ENCODE results near the gene HSBP1L1. TPM values are rescaled to one million over a fixed set of nuclear protein-coding genes. Genes with fewer than 3 reads are reported as not detected.

HSBP1L1 gene
- total and polyA plus RNA-seq, 2 of the 13 experiments (the other 11 are each of a cell fraction or from before 2014, with no cell fraction given) = 22.6 to 45.1 TPM

- TF ChIP-seq, protein P1, sequence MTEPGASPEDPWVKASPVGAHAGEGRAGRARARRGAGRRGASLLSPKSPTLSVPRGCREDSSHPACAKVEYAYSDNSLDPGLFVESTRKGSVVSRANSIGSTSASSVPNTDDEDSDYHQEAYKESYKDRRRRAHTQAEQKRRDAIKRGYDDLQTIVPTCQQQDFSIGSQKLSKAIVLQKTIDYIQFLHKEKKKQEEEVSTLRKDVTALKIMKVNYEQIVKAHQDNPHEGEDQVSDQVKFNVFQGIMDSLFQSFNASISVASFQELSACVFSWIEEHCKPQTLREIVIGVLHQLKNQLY (CRISPR knock-in tag; IDR thresholded peaks at IDR 0.05) = peak; percentile 44; the same call in 1 of the 2 replicates
- TF ChIP-seq ZMYM4 (CRISPR knock-in tag; IDR thresholded peaks at IDR 0.05) = no peak
- no peak for TF ChIP-seq U2AF1 (optimal IDR thresholded peaks at IDR 0.05; ENCODE audit: low read depth, low read length)
- TF ChIP-seq ZNF614 (CRISPR knock-in tag; IDR thresholded peaks at IDR 0.05; ENCODE audit: borderline replicate concordance) = no peak
- no peak for TF ChIP-seq SP5 (CRISPR knock-in tag; IDR thresholded peaks at IDR 0.05; ENCODE audit: borderline replicate concordance, low read depth)
- TF ChIP-seq ATRX (CRISPR knock-in tag; IDR thresholded peaks at IDR 0.05; ENCODE audit: borderline replicate concordance) = no peak
- TF ChIP-seq RARA (CRISPR knock-in tag; IDR thresholded peaks at IDR 0.05) = peak; percentile 65
- TF ChIP-seq TEAD3 (CRISPR knock-in tag; optimal IDR thresholded peaks at IDR 0.05; ENCODE audit: borderline replicate concordance) = peak; percentile 43
- TF ChIP-seq LCORL (IDR thresholded peaks at IDR 0.05) = no peak
- TF ChIP-seq LCORL (CRISPR knock-in tag; IDR thresholded peaks at IDR 0.05) = no peak
- no peak for TF ChIP-seq MYNN (CRISPR knock-in tag; IDR thresholded peaks at IDR 0.05; ENCODE audit: low read depth)
- TF ChIP-seq IRF2 (CRISPR knock-in tag; IDR thresholded peaks at IDR 0.05) = no peak
- TF ChIP-seq SMARCE1 (IDR thresholded peaks at IDR 0.05; ENCODE audit: borderline replicate concordance) = no peak
- 0 out of 2 replicates have a peak, but pooled peaks have one; percentile 30 for TF ChIP-seq ZNF746 (CRISPR knock-in tag; IDR thresholded peaks at IDR 0.05)
- TF ChIP-seq RFX1 (IDR thresholded peaks at IDR 0.05) = no peak
- 0 out of 2 replicates have a peak, but pooled peaks have one; percentile 40 for TF ChIP-seq ARNT2 (CRISPR knock-in tag; IDR thresholded peaks at IDR 0.05; ENCODE audit: low read depth)
- TF ChIP-seq NCOA1 (CRISPR knock-in tag; IDR thresholded peaks at IDR 0.05) = no peak
- no peak for TF ChIP-seq BRCA1 (CRISPR knock-in tag; IDR thresholded peaks at IDR 0.05)
- TF ChIP-seq ZNF234 (CRISPR knock-in tag; conservative IDR thresholded peaks at IDR 0.05) = no peak
- TF ChIP-seq SIN3B (IDR thresholded peaks at IDR 0.05; ENCODE audit: low read length) = no peak
- no peak for TF ChIP-seq SETDB1 (CRISPR knock-in tag; IDR thresholded peaks at IDR 0.05; ENCODE audit: borderline replicate concordance)
- no peak for TF ChIP-seq ZNF891 (CRISPR knock-in tag; IDR thresholded peaks at IDR 0.05)
- TF ChIP-seq TOE1 (CRISPR knock-in tag; IDR thresholded peaks at IDR 0.05) = no peak
- peak; percentile 65 for TF ChIP-seq SAP130 (CRISPR knock-in tag; IDR thresholded peaks at IDR 0.05; ENCODE audit: low read depth)
- TF ChIP-seq, protein P2, sequence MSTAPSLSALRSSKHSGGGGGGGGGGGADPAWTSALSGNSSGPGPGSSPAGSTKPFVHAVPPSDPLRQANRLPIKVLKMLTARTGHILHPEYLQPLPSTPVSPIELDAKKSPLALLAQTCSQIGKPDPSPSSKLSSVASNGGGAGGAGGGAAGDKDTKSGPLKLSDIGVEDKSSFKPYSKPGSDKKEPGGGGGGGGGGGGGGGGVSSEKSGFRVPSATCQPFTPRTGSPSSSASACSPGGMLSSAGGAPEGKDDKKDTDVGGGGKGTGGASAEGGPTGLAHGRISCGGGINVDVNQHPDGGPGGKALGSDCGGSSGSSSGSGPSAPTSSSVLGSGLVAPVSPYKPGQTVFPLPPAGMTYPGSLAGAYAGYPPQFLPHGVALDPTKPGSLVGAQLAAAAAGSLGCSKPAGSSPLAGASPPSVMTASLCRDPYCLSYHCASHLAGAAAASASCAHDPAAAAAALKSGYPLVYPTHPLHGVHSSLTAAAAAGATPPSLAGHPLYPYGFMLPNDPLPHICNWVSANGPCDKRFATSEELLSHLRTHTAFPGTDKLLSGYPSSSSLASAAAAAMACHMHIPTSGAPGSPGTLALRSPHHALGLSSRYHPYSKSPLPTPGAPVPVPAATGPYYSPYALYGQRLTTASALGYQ (CRISPR knock-in tag; IDR thresholded peaks at IDR 0.05) = no peak
- TF ChIP-seq GATAD1 (CRISPR knock-in tag; IDR thresholded peaks at IDR 0.05) = no peak
- TF ChIP-seq ZNF468 (CRISPR knock-in tag; IDR thresholded peaks at IDR 0.05) = no peak
- no peak for TF ChIP-seq ZNF512 (CRISPR knock-in tag; IDR thresholded peaks at IDR 0.05)
Observed at GRCh38 chr18:79936641-79937040, 27.8 kb upstream of the HSBP1L1 start (continued).

Data from HepG2 (cell line).